Coronary artery (tissue), 2 donors: ENCODE results near the gene ELAVL3.
"Not testable (repeated sequence)": the region's sequence is repeated elsewhere in the genome, so short reads cannot be mapped to it uniquely, and the experiment has no call there.

Experiments
- DNase-seq: peaks from one replicate; pipeline ENCODE4 v3.0.0-alpha.2; 2017; ENCODE audit warnings: low spot score
- H3K27ac ChIP-seq, 2 donors: fragments of 200-600 bp; sonication (generic); one replicate each; pipeline ENCODE4 v1.5.1; 2016 to 2019
- H3K4me3 ChIP-seq: fragments of 200-600 bp; sonication (generic); 2 replicates; pipeline ENCODE4 v1.5.1; 2016; ENCODE audit warnings: mild to moderate bottlenecking, moderate library complexity
- CTCF ChIP-seq: fragments of 200-600 bp; sonication (generic); IDR thresholded peaks from one replicate; pipeline ENCODE4 v1.5.1; 2019; ENCODE audit warnings: antibody characterized with exemption

Gene ELAVL3

GRCh38 chr19:11457831-11458230, 23.0 kb downstream of the ELAVL3 start:
- no peak overlapping the region for H3K4me3 ChIP-seq
- no peak for TF ChIP-seq CTCF
- no peak for DNase-seq
- H3K27ac ChIP-seq, result no peak overlapping the region

- no peak overlapping the region for H3K4me3 ChIP-seq
- DNase-seq, result no peak
- H3K27ac ChIP-seq, result no peak overlapping the region
- TF ChIP-seq CTCF, result no peak
Observed at GRCh38 chr19:11457115-11457514, 23.7 kb downstream of the ELAVL3 start.

GRCh38 chr19:11456659-11457058, 24.2 kb downstream of the ELAVL3 start:
- no peak for TF ChIP-seq CTCF
- H3K4me3 ChIP-seq, result no peak overlapping the region
- DNase-seq, result no peak
- no peak overlapping the region for H3K27ac ChIP-seq

GRCh38 chr19:11455233-11455554, 25.7 kb downstream of the ELAVL3 start:
- not testable (repeated sequence) for DNase-seq, H3K27ac ChIP-seq, H3K4me3 ChIP-seq

- no peak for DNase-seq
Observed at GRCh38 chr19:11453468-11454341, 27.1 kb downstream of the ELAVL3 start.

GRCh38 chr19:11452620-11453310, 28.1 kb downstream of the ELAVL3 start:
- Histone ChIP-seq H3K4me3 (no peak overlapping the region), H3K27ac (no peak overlapping the region)
- TF ChIP-seq CTCF, result no peak
- DNase-seq, result no peak

More at GRCh38 chr19:11453468-11454341, 27.1 kb downstream of the ELAVL3 start:
- no peak for TF ChIP-seq CTCF
- Histone ChIP-seq H3K27ac (no peak overlapping the region), H3K4me3 (no peak overlapping the region)

GRCh38 chr19:11451871-11452619, 28.8 kb downstream of the ELAVL3 start:
- Histone ChIP-seq H3K4me3 (no peak overlapping the region), H3K27ac (no peak overlapping the region)
- TF ChIP-seq CTCF, result no peak
- no peak for DNase-seq
